H1 (cell line): Measurements from ENCODE around the gene SLC38A10. TPM values are rescaled to one million over a fixed set of nuclear protein-coding genes. Genes with fewer than 3 reads are reported as not detected.

Experiments used
- CBX8 ChIP-seq: fragments of 300-800, 300-1000 bp; sonication (generic); IDR thresholded peaks from 2 replicates; pipeline ENCODE4 v1.7.1; 2016; ENCODE audit warnings: low read depth, low read length, borderline replicate concordance
- EGR1 ChIP-seq: IDR thresholded peaks from 2 replicates; pipeline ENCODE4 v1.6.1; 2011; ENCODE audit warnings: low read depth, low read length, borderline replicate concordance
- NANOG ChIP-seq: IDR thresholded peaks from 2 replicates; pipeline ENCODE4 v1.6.1; 2011; ENCODE audit warnings: low read length, low read depth, mild to moderate bottlenecking, inconsistent platforms; ENCODE audit not compliant: insufficient read depth, poor library complexity, severe bottlenecking
- SIRT6 ChIP-seq: IDR thresholded peaks from one replicate; pipeline ENCODE4 v1.7.1; 2012; ENCODE audit warnings: low read length, inconsistent platforms
- SP2 ChIP-seq: IDR thresholded peaks from 2 replicates; pipeline ENCODE4 v1.6.1; 2012; ENCODE audit warnings: mild to moderate bottlenecking, low read length, inconsistent platforms
- SRF ChIP-seq: IDR thresholded peaks from 2 replicates; pipeline ENCODE4 v1.6.1; 2011; ENCODE audit warnings: mild to moderate bottlenecking, low read depth, low read length, moderate library complexity
- SUZ12 ChIP-seq: fragments of 200-600 bp; sonication (generic); IDR thresholded peaks from 2 replicates; pipeline ENCODE4 v1.6.1; 2012; ENCODE audit warnings: mild to moderate bottlenecking, inconsistent platforms, low read length, moderate library complexity, mixed read lengths
- polyA plus RNA-seq, 7 experiments: library from polyadenylated mRNA; depleted of rRNA in 3 of 7; stranded (reverse) in 5 of 7; unstranded in 2 of 7; fragments of >200 nt in 5 of 7; fragments of 200-250 nt in 2 of 7; gene quantifications; 1 replicate in 5 of 7; 2 replicates in 1 of 7; 4 replicates in 1 of 7; pipeline versions ENCODE4 v1.2.1 to v1.2.3, GENCODE V29; 2011 to 2013; ENCODE audit warnings: missing spikeins in 2 of 7, mixed read lengths in 2 of 7
- total RNA-seq: library from RNA; stranded (reverse); fragmentation: NEBNext Ultra II Directional; extraction: Animal tissue kit (Norgen Biotek cat#: 25700); gene quantifications from 2 replicates; pipeline ENCODE4 v1.2.1, GENCODE V29; 2021
- TF ChIP-seq, protein P1 (sequence below), 3 experiments: IDR thresholded peaks; 1 replicate in 2 of 3; 2 replicates in 1 of 3; pipeline versions ENCODE4 v1.5.1 to v1.6.1; 2011; ENCODE audit warnings: low read length in 3 of 3, mild to moderate bottlenecking in 3 of 3, inconsistent platforms in 2 of 3, low read depth in 1 of 3, moderate library complexity in 1 of 3; ENCODE audit not compliant: insufficient read depth in 1 of 3; ENCODE audit errors: control extremely low read depth in 1 of 3

SLC38A10 gene
- total and polyA plus RNA-seq, 2 of the 8 experiments (the other 6 are each of a cell fraction or from before 2014, with no cell fraction given) = 26.4 to 41.0 TPM

DNA sequence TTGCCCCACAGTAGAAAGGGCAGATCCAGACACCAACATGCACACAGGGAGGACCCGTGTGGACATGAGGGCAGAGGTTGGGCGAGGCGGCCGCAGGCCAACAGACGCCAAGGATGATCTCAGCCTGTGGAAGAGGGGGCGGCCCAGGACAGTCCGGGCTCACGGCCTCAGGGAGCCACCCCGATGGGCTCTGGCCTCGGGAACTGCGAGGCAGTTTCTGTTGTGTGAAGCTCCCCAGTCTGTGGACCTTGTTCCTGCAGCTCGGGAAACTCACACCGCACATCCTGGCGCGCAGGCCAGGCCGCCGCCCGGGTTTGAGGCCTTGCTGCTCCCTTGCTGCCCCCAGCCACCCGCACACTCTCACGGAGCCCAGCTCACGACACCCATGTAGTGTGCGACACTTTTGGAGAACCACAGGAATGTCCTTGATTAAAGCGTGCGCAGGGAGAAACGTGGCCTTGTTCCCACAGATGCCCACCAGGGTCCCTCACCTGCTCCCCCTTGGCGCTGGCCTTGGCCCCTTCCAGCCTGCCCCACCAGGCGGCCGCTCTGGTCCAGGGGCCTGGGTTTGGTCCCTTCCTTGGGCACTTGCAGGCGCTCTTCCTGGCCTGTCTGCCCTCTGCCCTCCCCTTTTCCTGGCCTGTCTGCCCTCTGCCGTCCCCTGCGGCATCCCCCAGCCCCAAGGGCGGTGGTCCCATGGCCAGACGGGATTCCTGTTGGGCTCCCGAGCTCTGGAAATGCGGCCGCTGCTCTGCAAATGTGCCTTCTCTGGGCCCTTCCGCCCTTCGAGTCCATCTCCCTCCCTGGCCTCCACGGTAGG is 9.3 kb upstream of the SLC38A10 start (continued):
- TF ChIP-seq, protein P1, sequence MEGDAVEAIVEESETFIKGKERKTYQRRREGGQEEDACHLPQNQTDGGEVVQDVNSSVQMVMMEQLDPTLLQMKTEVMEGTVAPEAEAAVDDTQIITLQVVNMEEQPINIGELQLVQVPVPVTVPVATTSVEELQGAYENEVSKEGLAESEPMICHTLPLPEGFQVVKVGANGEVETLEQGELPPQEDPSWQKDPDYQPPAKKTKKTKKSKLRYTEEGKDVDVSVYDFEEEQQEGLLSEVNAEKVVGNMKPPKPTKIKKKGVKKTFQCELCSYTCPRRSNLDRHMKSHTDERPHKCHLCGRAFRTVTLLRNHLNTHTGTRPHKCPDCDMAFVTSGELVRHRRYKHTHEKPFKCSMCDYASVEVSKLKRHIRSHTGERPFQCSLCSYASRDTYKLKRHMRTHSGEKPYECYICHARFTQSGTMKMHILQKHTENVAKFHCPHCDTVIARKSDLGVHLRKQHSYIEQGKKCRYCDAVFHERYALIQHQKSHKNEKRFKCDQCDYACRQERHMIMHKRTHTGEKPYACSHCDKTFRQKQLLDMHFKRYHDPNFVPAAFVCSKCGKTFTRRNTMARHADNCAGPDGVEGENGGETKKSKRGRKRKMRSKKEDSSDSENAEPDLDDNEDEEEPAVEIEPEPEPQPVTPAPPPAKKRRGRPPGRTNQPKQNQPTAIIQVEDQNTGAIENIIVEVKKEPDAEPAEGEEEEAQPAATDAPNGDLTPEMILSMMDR (IDR thresholded peaks at IDR 0.05; ENCODE audit: control extremely low read depth in 1 of 3, insufficient read depth in 1 of 3, low read depth in 1 of 3, low read length in 3 of 3) = no peak
- no peak for TF ChIP-seq CBX8
- no peak for TF ChIP-seq SP2
- no peak for TF ChIP-seq SRF
- TF ChIP-seq SIRT6 = no peak
- no peak for TF ChIP-seq EGR1
- TF ChIP-seq SUZ12 = no peak
- no peak for TF ChIP-seq NANOG
- TF ChIP-seq, all 59 proteins: peak for 0
